K562 (cell line): Measurements from ENCODE around the gene PUM1. TPM values are rescaled to one million over a fixed set of nuclear protein-coding genes. Genes with fewer than 3 reads are reported as not detected.

ENCODE experiments used
- BCOR ChIP-seq: fragments of 450-650 bp; IDR thresholded peaks from 2 replicates; pipeline ENCODE4 v1.6.1; 2016
- CTCFL ChIP-seq: IDR thresholded peaks from 2 replicates; pipeline ENCODE4 v1.6.1; 2011; ENCODE audit warnings: borderline replicate concordance, low read depth, mild to moderate bottlenecking, moderate library complexity, low read length; ENCODE audit not compliant: insufficient read depth, poor library complexity, severe bottlenecking
- HOXB6 ChIP-seq: fragments of 250-450 bp; sonication (Bioruptor Pico); IDR thresholded peaks from 2 replicates; pipeline ENCODE4 v1.5.1; 2022; ENCODE audit warnings: mild to moderate bottlenecking, borderline replicate concordance
- IRF9 ChIP-seq: fragments of 450-650 bp; IDR thresholded peaks from 2 replicates; pipeline ENCODE4 v1.6.1; 2016; ENCODE audit warnings: missing biosample characterization, missing genetic modification characterization
- KDM1A ChIP-seq, 2 experiments: fragments of 450-650 bp; IDR thresholded peaks; 2 replicates each; pipeline ENCODE4 v1.6.1; 2016; ENCODE audit warnings: mild to moderate bottlenecking in 2 of 2
- MAX ChIP-seq: sonication (generic); formaldehyde crosslinking; IDR thresholded peaks from 2 replicates; pipeline ENCODE4 v1.9.0; 2022; ENCODE audit warnings: mild to moderate bottlenecking, missing genetic modification reagents
- RBBP5 ChIP-seq: fragments of 200-600 bp; sonication (generic); IDR thresholded peaks from 2 replicates; pipeline ENCODE4 v1.6.1; 2012; ENCODE audit warnings: borderline replicate concordance, mild to moderate bottlenecking, low read length, control low read depth, inconsistent platforms; ENCODE audit not compliant: insufficient read depth, poor library complexity, severe bottlenecking
- RBM25 ChIP-seq: fragments of 200-400 bp; formaldehyde crosslinking; IDR thresholded peaks from 2 replicates; pipeline ENCODE4 v1.6.1; 2018; ENCODE audit warnings: low read length, low read depth, moderate library complexity; ENCODE audit not compliant: severe bottlenecking
- SUPT5H ChIP-seq: fragments of 450-650 bp; IDR thresholded peaks from 2 replicates; pipeline ENCODE4 v1.6.1; 2016
- TAF1 ChIP-seq: IDR thresholded peaks from 2 replicates; pipeline ENCODE4 v1.6.1; 2011; ENCODE audit warnings: mild to moderate bottlenecking, low read length, moderate library complexity; ENCODE audit not compliant: insufficient read depth, control insufficient read depth, severe bottlenecking; ENCODE audit errors: extremely low read depth
- ZBTB11 ChIP-seq, 3 experiments: fragments of 200-800 bp in 1 of 3; fragments of 250-450 bp in 1 of 3; fragments of 450-650 bp in 1 of 3; sonication (Bioruptor Pico) in 1 of 3; sonication (Bioruptor generic) in 1 of 3; formaldehyde crosslinking in 1 of 3; IDR thresholded peaks; 2 replicates each; pipeline versions ENCODE4 v1.6.1 to v1.8.0; 2016 to 2022; ENCODE audit warnings: mild to moderate bottlenecking in 2 of 3, missing genetic modification characterization in 2 of 3, missing compliant biosample characterization in 1 of 3, moderate library complexity in 1 of 3
- ZNF121 ChIP-seq: sonication (generic); formaldehyde crosslinking; conservative IDR thresholded peaks from 2 replicates; pipeline ENCODE4 v1.8.0; 2022; ENCODE audit warnings: missing genetic modification reagents
- ZNF316 ChIP-seq: fragments of 450-650 bp; IDR thresholded peaks from 2 replicates; pipeline ENCODE4 v1.6.1; 2016
- ZNF518B ChIP-seq: fragments of 250-450 bp; sonication (Bioruptor Pico); IDR thresholded peaks from 2 replicates; pipeline ENCODE4 v1.5.0; 2021; ENCODE audit warnings: mild to moderate bottlenecking, moderate library complexity
- polyA plus RNA-seq, 8 experiments: library from polyadenylated mRNA; depleted of rRNA in 4 of 8; stranded (reverse) in 5 of 8; unstranded in 3 of 8; fragments of >200 nt; fragmentation: Nextera tagmentation in 2 of 8; fragmentation: Illumina TruSeq in 1 of 8; extraction: Ambion mirVana in 2 of 8; extraction: Trizol in 1 of 8; gene quantifications; 2 replicates each; pipeline versions ENCODE4 v1.2.1 to v1.2.3, GENCODE V29; 2011 to 2014; ENCODE audit warnings: inconsistent platforms in 1 of 8, missing spikeins in 1 of 8
- total RNA-seq, 7 experiments: library from RNA; depleted of rRNA in 6 of 7; stranded (reverse); fragments of >200 nt in 6 of 7; fragmentation: Illumina TruSeq in 2 of 7; extraction: Trizol in 2 of 7; gene quantifications; 2 replicates each; pipeline versions ENCODE4 v1.2.1 to v1.2.3, GENCODE V29; 2011 to 2021; ENCODE audit warnings: low replicate concordance in 1 of 7

PUM1 gene
- total and polyA plus RNA-seq, 9 of the 15 experiments (the other 6 are each of a cell fraction or from before 2014, with no cell fraction given) = 37.7 to 104 (median 55.7) TPM

GRCh38 chr1:30915491-30916230, 149.9 kb downstream of the PUM1 start (continued):
- TF ChIP-seq HOXB6 (CRISPR knock-in tag) (no peak), KDM1A (IDR thresholded peaks at IDR 0.05) (peak; percentile 24 to 27; a peak in 1 of 4 replicates), ZNF316 (no peak), ZNF121 (peak; percentile 91), TAF1 (no peak), RBM25 (peak; percentile 14), RBBP5 (no peak), BCOR (0 out of 2 replicates have a peak, but pooled peaks have one; percentile 30), ZBTB11 (CRISPR knock-in tag; IDR thresholded peaks at IDR 0.05) (no peak), SUPT5H (no peak), MAX (CRISPR knock-in tag) (no peak), CTCFL (no peak), IRF9 (tag) (no peak), ZNF518B (no peak)
